Ascending aorta (tissue), 2 donors: ENCODE results near the gene YEATS2. TPM values are rescaled to one million over a fixed set of nuclear protein-coding genes. Genes with fewer than 3 reads are reported as not detected.

ENCODE experiments used
- DNase-seq, 2 donors: peaks; one replicate each; pipeline ENCODE4 v3.0.0-alpha.2; 2019; ENCODE audit warnings: low spot score in 2 of 2
- H3K27ac ChIP-seq, 2 donors: fragments of 200-600 bp; sonication (generic); one replicate each; pipeline ENCODE4 v1.5.1; 2016 to 2017; ENCODE audit warnings: mild to moderate bottlenecking in 1 of 2
- H3K27me3 ChIP-seq: fragments of 200-600 bp; sonication (generic); one replicate; pipeline ENCODE4 v1.5.1; 2017
- H3K36me3 ChIP-seq, 2 donors: fragments of 200-600 bp; sonication (generic); one replicate each; pipeline ENCODE4 v1.5.1; 2016
- H3K4me1 ChIP-seq, 2 donors: fragments of 200-600 bp; sonication (generic); one replicate each; pipeline ENCODE4 v1.5.1; 2016 to 2017; ENCODE audit warnings: mild to moderate bottlenecking in 1 of 2
- H3K4me3 ChIP-seq, 2 donors: fragments of 200-600 bp; sonication (generic); one replicate each; pipeline ENCODE4 v1.5.1; 2016 to 2017; ENCODE audit warnings: mild to moderate bottlenecking in 1 of 2
- H3K9me3 ChIP-seq, 2 donors: fragments of 200-600 bp; sonication (generic); one replicate each; pipeline ENCODE4 v1.5.1; 2016
- intact Hi-C: fragments of 100-400 bp; cut with DNase I; formaldehyde crosslinking; loops from one replicate; pipeline ENCODE4 v1.15.1; 2023
- total RNA-seq: library from RNA; depleted of rRNA; stranded (reverse); fragments of >200 nt; gene quantifications from one replicate; pipeline ENCODE4 v1.1.0, GENCODE V29; 2016
- TF ChIP-seq, protein P1 (sequence below), 3 experiments: fragments of 200-600 bp in 2 of 3; fragments of 450-650 bp in 1 of 3; sonication (generic) in 2 of 3; IDR thresholded peaks; one replicate each; pipeline ENCODE4 v1.5.1; 2016 to 2019; ENCODE audit warnings: antibody characterized with exemption in 3 of 3, mild to moderate bottlenecking in 1 of 3, moderate library complexity in 1 of 3

YEATS2 gene
- total RNA-seq, 1 donor from 2014 or later, result 29.2 TPM

DNA sequence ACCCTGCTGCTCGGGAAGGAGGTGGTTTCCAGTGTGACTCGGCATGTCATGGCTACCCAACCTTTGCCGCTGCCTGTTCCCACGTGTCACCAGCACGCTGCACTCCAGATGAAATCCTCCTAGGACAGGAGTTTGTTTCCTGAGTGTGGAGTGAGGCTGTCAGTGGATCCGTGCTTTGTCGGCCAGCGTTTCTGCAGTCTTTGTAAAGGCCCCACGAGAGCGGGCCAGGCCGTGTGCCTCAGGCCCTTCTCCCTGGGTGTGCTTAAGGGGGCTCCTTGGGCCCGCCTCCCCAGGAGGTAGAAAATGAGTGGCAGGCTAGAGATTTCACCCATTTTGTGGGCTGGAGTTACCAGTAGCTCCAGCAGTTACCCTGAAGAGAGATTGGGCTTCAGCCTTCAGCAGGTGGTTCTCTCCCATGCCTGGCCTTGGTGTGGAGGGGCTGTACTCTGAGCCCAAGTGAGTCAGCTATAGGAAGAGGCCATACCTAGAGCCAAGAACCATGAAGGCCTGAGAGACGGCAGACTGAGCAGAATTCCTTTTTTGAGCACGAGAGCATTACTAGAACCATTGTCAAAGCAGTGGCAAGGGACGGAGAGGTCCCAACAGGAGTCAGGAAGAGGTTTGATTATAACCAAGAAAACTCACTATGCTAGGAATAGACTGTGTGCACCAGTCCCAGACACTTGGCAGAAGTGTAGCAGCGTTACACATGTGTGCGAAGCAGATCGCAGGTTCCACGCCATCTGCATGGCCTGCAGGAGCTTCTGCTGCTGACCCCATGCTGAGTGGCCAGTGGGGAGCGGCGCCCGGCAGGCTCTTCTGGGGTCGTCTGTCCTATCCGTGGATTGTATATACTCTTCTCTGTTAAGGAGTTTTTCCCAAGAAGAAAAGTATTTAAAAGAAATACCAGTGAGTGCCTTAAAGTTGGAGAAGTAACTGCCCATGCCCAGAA lies 113.3 kb downstream of the YEATS2 start:
- Histone ChIP-seq H3K27ac (no peak overlapping the region), H3K27me3 (no peaks in the 10 kb centered on the region), H3K4me3 (no peak overlapping the region), H3K36me3 (peaks cover 58% of the 10 kb centered on the region in 2 donors), H3K4me1 (no peaks in the 10 kb centered on the region), H3K9me3 (no peaks in the 10 kb centered on the region)
- TF ChIP-seq, protein P1, sequence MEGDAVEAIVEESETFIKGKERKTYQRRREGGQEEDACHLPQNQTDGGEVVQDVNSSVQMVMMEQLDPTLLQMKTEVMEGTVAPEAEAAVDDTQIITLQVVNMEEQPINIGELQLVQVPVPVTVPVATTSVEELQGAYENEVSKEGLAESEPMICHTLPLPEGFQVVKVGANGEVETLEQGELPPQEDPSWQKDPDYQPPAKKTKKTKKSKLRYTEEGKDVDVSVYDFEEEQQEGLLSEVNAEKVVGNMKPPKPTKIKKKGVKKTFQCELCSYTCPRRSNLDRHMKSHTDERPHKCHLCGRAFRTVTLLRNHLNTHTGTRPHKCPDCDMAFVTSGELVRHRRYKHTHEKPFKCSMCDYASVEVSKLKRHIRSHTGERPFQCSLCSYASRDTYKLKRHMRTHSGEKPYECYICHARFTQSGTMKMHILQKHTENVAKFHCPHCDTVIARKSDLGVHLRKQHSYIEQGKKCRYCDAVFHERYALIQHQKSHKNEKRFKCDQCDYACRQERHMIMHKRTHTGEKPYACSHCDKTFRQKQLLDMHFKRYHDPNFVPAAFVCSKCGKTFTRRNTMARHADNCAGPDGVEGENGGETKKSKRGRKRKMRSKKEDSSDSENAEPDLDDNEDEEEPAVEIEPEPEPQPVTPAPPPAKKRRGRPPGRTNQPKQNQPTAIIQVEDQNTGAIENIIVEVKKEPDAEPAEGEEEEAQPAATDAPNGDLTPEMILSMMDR (IDR thresholded peaks at IDR 0.05), result no peak
- no peak for DNase-seq
- intact Hi-C loops, result no loop called here

DNA sequence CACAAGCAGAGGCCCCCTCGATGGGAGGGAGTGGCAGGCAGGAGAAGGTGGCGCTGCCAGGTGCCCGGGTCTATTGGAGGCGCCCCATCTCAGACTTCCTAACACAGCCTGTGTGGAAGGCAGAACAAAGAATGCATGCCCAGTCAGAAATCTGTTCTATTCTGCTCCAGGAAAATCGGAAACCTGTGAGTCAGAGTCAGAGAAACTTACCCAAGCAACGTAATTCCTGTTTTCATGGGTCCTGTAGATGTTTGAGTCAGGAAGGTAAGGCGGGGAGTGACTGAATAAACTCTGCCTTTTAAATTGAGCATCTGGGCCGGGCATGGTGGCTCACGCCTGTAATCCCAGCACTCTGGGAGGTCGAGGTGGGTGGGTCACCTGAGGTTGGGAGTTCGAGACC lies 114.0 kb downstream of the YEATS2 start:
- no peaks in the 10 kb centered on the region for H3K4me1 ChIP-seq
- TF ChIP-seq, protein P1 (IDR thresholded peaks at IDR 0.05), result no peak
- H3K4me3 ChIP-seq, result no peak overlapping the region
- intact Hi-C loops, result no loop called here
- H3K9me3 ChIP-seq, result no peaks in the 10 kb centered on the region
- H3K36me3 ChIP-seq, result peaks cover 53 to 58% of the 10 kb centered on the region in 2 donors
- H3K27ac ChIP-seq, result no peak overlapping the region
- no peak for DNase-seq
- H3K27me3 ChIP-seq, result no peaks in the 10 kb centered on the region

DNA sequence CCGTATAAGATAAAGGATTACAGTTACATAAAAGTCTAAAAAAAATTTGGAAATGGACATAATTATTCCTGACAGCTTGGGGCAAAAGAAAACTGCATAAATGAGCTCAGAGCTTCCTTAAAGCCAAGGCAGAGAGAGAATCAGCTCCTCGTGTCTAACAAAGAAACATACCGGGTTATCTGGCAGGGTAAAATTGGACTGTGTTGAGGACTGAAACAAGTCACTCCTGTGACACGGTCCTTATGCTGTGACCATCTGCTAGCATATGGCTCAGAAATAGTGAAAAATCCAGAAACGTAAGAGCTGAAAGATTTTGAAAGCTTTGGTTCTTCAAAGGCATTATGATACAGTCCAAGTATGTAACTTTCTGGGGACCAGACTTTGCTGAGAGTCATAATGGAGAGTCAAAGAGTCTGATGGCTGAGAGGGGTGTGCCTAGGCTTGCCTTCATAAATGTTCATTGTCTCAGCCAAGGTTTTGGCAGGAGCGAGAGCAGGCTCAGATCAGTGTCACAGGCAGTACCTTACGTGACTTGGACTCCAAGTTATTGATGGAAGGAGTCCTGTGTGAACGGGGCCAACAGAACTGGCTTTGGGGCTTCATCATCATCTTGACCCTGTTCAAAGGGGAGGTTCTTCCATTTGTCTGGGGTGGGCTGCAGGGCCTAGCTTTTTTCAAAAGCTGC lies 115.3 kb downstream of the YEATS2 start:
- DNase-seq, result no peak
- Histone ChIP-seq H3K36me3 (peaks cover 41 to 46% of the 10 kb centered on the region in 2 donors), H3K4me3 (no peak overlapping the region), H3K27ac (no peak overlapping the region), H3K27me3 (no peaks in the 10 kb centered on the region), H3K9me3 (no peaks in the 10 kb centered on the region), H3K4me1 (no peaks in the 10 kb centered on the region)
- TF ChIP-seq, protein P1 (IDR thresholded peaks at IDR 0.05), result no peak
- intact Hi-C loops, result no loop called here

DNA sequence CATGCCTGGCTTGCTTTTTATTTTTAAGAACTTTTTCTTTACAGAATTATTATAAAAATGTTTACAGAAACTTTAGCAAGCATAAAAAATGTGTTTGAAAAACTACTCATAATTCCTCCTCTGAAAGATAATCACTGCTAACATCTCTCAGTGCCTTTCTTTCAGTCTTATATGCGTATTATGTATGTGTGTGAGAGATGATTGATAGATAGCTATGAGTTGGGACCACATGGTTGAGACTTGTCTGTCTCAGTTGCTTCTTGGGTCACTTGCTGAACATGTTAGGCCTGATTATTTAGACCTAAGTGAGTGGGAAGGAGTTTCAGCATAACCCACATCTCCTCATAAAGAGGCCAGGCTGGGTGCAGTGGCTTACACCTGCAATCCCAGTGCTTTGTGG lies 116.6 kb downstream of the YEATS2 start:
- no peaks in the 10 kb centered on the region for H3K27me3 ChIP-seq
- no peaks in the 10 kb centered on the region for H3K9me3 ChIP-seq
- H3K4me1 ChIP-seq, result no peaks in the 10 kb centered on the region
- no peak overlapping the region for H3K27ac ChIP-seq
- intact Hi-C loops, result no loop called here
- TF ChIP-seq, protein P1 (IDR thresholded peaks at IDR 0.05), result no peak
- H3K36me3 ChIP-seq, result peaks cover 28 to 33% of the 10 kb centered on the region in 2 donors
- no peak for DNase-seq
- no peak overlapping the region for H3K4me3 ChIP-seq

DNA sequence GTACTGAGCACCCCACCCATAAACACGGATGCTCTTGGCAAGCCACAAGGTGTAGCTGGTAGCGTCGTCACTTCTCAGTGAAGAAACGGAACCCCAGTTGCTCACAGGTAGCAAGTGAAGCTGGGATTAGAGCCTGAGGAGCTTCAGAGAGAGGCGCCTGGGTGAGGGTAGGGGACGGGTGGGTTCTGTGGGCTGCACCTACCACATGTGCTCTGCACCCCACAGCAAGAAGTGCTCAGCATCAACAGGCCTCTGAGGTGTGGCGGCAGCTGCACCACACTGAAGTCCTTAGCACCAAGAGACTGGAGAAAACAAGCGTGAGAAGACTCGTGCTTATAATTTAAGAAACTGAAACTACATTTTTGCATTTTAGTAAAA lies 118.0 kb downstream of the YEATS2 start:
- Histone ChIP-seq H3K27ac (no peak overlapping the region), H3K27me3 (no peaks in the 10 kb centered on the region), H3K4me3 (no peak overlapping the region), H3K9me3 (no peaks in the 10 kb centered on the region), H3K36me3 (peaks cover 17 to 21% of the 10 kb centered on the region in 2 donors), H3K4me1 (no peaks in the 10 kb centered on the region)
- intact Hi-C loops, result no loop called here
- no peak for DNase-seq
- TF ChIP-seq, protein P1 (IDR thresholded peaks at IDR 0.05), result no peak
